SKM-1 treated with dmso at 0.1 percent for 144 hours (cell line): ENCODE measurements around the gene ACACA.

ENCODE experiments used
- DNase-seq: peaks from one replicate; lab custom pipeline; 2025; ENCODE audit not compliant: unreplicated experiment; lab: John Stamatoyannopoulos, UW

The ACACA gene

GRCh38 chr17:37239690-37240334 lies 166.8 kb downstream of the ACACA start:
- DNase-seq = no peak

- DNase-seq = no peak
Observed at GRCh38 chr17:37234106-37234505, 172.5 kb downstream of the ACACA start.

DNA sequence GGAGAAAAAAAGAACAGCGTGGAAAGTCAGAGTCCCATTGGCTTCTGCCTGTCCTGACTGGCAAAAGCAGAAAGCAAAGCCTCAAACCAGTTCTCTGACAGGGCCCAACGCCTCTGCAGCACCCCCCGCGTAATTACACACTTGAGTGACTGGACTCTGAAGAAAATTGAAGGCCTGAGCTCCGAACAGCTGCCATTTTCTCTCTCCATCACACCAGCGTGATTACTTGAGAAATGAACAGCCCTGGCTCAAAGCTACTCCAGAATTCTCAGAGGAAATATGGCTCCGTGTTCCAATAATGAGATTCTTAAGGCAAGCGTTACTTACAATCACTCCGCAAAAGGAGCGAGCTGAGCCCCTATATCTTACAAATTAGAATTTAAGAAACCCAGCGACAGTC lies 173.6 kb downstream of the ACACA start:
- no peak for DNase-seq

GRCh38 chr17:37231887-37232286 lies 174.7 kb downstream of the ACACA start:
- no peak for DNase-seq

GRCh38 chr17:37230633-37231032 lies 176.0 kb downstream of the ACACA start:
- DNase-seq = no peak

DNA sequence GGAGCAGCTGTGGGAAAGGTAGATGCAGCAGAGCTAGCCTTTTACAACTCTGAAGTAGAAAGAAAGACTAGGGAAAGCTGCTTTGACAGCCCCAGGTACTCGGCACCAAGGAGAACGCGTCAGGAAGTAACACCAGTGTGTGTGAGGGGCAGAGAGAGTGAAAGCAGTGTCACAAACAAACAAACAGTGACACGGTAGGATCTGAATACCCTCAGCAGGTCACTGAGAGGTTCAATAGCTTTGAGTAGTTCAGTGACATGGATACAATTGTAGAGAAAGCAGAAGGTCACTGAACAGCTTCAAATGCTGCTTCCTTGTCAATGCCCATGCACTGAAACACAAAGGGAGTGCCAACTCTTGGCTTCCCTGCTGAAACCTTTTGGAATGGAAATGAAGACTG lies 181.2 kb downstream of the ACACA start:
- no peak for DNase-seq

DNA sequence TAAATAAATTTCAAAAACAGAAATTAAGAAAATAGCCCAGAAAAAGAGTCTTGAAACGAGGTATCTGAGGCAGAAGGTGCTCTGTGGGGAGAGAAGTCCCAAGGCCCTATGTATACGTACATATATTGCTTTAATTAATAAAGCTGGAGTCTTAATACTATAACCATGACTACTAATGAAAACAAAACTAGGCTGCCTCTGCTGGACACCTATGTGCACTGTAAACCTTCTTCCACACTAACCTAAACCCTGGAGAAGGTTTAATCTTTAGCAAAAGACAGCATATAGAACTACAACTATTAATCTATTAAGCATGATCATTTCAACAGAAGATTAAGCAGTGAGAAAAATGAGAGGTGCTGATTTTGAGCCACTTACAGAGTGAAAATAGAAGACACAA lies 184.8 kb downstream of the ACACA start:
- DNase-seq = no peak

DNA sequence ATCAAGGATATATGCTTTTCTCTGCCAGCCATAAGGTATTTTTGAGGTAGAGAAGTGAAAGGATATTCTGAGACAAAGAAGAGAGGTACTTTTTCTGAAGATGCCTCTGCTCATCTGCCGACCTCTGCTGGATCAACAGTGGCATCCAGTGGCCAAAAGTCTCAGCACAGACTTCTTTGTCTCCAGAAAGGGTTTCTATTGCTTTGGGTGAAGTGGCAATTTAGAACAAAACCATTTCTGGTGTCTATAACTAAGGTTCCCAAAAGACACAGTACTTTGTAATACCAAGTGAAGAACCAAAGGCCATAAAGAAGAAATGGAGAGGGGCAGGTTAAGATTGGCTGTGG lies 186.1 kb downstream of the ACACA start:
- no peak for DNase-seq

DNA sequence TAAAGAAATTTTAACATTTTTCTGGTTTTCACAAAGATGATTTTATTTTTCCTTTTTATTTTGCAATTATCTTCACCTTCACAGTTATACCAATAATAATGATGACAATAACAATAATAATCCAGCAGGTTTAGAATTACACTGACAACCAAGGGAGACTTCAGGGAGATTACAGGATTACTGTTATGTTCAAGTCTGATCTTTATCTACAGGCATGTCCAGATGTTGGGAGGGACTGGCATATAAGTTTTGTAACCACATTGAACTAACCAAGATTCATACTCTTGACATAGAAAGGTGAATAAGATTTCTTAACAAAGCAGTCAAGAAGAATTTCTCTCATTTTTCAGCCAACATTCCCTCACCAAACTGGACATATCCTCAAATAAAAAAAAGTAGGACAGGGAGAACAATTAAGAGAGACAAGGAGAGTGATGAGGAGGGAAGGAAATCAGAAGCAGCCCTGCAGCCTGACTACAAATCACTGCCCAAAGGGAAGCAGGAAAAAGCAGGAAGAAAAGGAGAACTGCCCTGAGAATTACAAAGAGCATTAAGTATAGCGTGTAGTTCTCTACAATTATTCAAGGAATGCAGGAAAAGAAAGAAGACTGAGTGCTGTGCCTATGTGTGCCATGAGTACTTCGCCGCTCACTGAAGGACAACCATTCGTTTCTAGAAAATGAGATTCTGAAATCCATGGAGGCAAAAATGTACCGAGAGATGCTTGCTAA lies 186.6 kb downstream of the ACACA start:
- DNase-seq = no peak

- DNase-seq = no peak
Observed at GRCh38 chr17:37218849-37219248, 187.8 kb downstream of the ACACA start.

- DNase-seq = no peak
Observed at GRCh38 chr17:37214416-37214815, 192.2 kb downstream of the ACACA start.

- no peak for DNase-seq
Observed at GRCh38 chr17:37213927-37214326, 192.7 kb downstream of the ACACA start.

GRCh38 chr17:37212179-37212578 lies 194.5 kb downstream of the ACACA start:
- DNase-seq = no peak

DNA sequence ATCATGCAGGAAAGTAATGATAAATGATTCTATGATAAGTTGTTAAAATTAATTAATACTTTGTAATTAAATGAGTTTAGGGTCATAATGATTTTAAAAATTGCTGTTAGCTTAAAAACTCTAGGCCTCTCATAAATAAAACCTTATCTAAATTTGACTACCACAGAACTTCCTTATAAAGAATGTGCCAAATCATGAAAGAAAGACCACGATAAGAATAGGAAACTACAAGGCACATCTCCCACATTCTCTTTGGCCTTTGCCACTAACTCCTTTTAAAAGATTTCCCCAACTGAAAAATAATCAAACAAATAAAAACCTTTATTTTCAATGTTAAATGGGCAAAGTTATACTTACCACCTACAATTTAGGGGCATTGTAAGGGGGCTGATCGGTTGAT lies 195.5 kb downstream of the ACACA start:
- DNase-seq = no peak

- DNase-seq = no peak
Observed at GRCh38 chr17:37207103-37207502, 199.5 kb downstream of the ACACA start.

DNA sequence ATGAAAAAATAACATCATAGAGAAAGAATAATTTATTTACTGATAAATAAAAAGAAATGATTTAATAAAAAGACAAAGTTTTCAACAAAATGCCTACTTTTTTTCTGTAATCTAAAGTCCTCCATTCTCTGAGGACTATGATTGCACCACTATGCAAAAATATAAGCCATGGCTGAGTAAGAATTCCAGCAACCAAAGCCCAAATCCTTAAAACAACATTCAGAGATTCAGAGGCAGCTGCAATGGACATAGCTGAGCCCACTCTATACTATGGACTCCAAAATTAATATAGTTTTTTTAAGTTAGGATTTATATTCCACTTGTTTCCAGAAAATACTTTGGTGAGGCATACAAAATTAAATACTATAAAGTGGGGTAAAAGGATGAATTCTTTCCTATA lies 200.3 kb downstream of the ACACA start:
- DNase-seq = no peak

- no peak for DNase-seq
Observed at GRCh38 chr17:37200497-37200896, 206.1 kb downstream of the ACACA start.

DNA sequence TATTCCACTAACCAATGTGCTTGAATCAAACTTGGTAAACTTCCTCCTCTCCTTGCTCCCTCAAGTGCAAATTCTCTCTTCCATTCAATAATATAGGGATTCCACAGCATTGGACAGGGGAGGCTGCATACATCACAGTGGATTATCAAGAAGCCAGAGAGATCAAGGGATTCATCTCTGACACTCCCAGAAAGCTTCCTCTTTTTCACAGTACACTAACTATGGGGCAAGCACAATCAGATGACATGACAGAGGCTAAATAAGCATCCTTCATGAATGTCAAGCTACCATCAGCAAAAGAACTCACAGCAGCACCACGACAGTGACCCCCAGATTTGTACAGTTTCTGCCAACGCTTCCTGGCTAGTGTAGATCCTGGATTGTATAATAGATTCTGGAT lies 209.3 kb downstream of the ACACA start:
- DNase-seq = peak; percentile 31

DNA sequence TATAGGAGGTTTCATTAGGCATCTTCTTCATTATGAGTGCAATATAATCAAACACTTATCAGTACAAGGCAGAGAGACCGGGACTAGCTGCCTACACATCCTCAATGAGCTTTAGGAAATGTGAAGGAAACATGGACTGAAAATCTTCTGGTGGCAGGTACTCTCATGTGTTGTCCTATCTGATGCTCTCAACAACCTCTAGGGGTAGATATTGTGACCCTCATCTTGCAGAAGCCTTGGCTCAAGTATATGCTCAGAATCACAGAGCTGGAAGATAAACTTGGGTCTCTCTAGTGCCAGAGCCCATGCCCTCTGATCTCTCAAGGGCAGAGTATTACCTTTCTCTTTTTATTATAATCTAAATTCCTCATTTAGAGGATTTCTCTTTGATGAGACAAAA lies 212.4 kb downstream of the ACACA start:
- DNase-seq = no peak

- no peak for DNase-seq
Observed at GRCh38 chr17:37191219-37191618, 215.4 kb downstream of the ACACA start.

- no peak for DNase-seq
Observed at GRCh38 chr17:37190493-37190892, 216.1 kb downstream of the ACACA start.

DNA sequence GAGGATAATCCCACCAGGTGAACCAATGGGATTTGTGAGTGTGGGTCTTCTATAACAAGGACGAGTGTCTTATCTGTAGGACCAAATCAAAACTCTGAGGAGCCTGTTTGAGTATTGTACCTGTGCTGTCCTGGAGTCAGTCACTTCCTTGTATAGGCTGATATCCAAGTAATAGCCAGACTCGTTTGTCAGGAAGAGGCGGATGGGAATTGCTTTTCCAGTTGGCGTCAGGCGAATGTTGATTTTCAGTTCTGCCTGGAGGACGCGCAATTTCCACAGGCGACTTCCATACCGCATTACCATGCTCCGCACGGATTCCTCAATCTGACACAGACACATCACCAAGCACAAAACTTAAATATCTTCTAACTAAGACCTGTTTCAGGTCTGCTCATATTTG lies 218.5 kb downstream of the ACACA start:
- no peak for DNase-seq

GRCh38 chr17:37187262-37187661 lies 219.4 kb downstream of the ACACA start:
- DNase-seq = no peak
